Activated T-cell treated with anti-CD3 and anti-CD28 coated beads for 4 hours (primary cell): ENCODE measurements around the gene ATM.
"Not testable (repeated sequence)": the region's sequence is repeated elsewhere in the genome, so short reads cannot be mapped to it uniquely, and the experiment has no call there.

Experiments
- DNase-seq: peaks from one replicate; pipeline ENCODE4 v3.0.0-alpha.2; 2020

ATM gene

DNA sequence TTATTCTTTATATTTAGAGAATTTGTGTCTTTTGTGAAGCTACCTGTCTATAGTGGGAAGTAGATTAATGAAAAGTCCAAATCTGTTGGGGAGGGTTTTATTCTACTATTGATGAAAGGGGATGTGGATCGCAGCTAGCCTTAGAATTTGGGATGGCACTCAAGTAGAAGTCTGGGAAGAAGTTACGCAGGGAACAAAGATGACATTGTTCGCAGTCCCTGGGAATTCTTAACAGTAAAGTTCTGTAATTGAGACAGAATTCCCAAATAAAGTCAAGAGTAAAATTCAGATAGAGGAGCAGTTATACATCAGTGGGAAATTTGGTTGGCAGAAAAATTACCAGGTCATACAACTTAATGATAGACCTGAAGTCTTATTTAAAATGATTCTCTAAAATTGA lies 64.1 kb downstream of the ATM start:
- DNase-seq = no peak

- DNase-seq = not testable (repeated sequence)
Measured at GRCh38 chr11:108289066-108289465, 66.2 kb downstream of the ATM start.

GRCh38 chr11:108289699-108290098 lies 66.8 kb downstream of the ATM start:
- DNase-seq = no peak

GRCh38 chr11:108293229-108293628 lies 70.4 kb downstream of the ATM start:
- DNase-seq = no peak

DNA sequence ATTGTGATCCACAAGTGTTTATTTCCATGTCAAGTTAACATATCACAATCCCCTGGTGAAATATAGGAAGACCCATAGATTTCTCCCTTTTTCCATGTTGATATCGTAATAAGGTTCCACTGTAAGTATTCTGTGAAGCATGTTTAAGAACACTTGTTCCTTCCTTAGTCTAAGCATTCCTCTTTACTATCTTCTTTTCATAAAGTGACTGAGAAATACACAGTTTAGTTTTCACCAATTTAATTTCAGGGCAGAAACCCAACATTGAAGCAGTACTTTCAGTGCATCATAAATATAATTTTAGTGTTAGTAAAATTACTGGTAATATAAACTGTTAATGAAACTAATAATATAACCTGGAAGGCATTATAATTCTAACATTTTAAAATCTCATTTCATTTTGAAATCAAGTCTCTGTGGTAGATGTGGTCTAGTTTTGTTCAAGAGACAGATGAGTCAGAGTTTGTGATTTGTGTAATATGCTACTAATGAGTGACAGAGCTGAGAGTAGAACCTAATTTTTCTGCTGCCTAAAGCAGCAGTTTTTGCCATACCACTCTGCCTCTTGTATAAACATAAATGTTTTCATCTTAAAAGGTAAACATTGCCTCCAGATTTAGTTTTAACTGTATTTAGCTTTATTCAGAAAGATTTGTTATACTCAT lies 79.4 kb downstream of the ATM start:
- no peak for DNase-seq

- DNase-seq = no peak
Measured at GRCh38 chr11:108307751-108308150, 84.9 kb downstream of the ATM start.

DNA sequence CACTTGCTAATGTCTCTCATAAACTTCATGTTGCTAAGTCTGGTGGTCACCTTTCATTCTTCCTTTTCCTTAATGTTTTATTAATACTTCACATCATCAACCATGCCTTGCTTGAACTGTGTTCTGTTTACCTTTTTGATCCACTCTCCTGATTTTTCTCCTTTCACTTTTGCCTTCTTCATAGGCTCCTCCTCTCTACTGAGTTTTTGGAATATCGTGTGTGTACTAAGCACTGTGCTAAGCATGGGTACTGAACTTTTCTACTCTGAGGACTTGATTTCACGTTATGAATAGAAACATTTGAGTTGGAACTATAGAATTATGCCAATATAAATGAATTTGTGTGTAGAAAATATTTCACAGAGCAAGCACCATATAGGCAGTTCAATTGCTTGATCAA lies 90.6 kb downstream of the ATM start:
- no peak for DNase-seq

- DNase-seq = no peak
Measured at GRCh38 chr11:108316061-108316460, 93.2 kb downstream of the ATM start.

DNA sequence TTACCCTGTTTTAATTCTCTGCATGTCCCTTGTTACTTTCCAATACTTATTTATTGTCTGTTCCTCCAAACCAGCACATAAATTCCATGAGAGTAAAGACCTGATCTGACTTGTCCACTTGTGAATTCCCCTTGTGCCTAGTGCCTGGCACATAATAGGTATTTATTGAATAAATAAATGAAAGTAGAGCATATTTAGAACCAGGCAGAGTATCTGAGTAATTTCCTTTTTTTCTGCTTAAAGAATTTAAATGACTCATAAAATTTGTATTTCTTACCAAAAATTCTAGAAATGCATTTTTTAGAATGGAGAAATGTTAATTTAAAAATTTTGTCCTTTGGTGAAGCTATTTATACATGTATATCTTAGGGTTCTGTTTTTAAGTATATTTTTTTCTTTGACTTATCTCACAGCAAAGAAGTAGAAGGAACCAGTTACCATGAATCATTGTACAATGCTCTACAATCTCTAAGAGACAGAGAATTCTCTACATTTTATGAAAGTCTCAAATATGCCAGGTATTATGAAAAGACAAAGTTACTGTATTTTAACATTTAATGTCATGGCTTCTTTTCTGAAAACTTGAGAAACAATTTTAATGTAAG lies 96.8 kb downstream of the ATM start:
- DNase-seq = no peak

- DNase-seq = no peak
Measured at GRCh38 chr11:108322666-108323065, 99.8 kb downstream of the ATM start.

DNA sequence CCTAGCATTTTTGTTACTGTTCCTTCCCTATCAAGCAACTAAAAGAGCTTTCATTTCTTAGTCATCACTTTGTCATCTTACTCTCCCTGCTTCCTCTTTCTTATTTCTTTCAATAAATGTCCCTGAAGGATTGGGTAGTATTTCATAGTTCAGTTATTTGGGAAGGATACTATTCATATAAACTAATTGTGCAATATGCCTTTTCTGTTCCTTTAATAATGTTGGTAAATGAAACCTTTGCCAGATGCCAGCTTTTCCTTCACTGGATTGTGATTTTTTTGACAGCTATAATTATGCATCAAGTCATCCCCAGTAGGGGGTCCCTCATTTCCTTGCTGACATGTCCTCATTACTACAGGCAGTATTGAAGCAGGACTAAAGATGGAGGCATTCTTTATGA lies 101.7 kb downstream of the ATM start:
- DNase-seq = no peak

DNA sequence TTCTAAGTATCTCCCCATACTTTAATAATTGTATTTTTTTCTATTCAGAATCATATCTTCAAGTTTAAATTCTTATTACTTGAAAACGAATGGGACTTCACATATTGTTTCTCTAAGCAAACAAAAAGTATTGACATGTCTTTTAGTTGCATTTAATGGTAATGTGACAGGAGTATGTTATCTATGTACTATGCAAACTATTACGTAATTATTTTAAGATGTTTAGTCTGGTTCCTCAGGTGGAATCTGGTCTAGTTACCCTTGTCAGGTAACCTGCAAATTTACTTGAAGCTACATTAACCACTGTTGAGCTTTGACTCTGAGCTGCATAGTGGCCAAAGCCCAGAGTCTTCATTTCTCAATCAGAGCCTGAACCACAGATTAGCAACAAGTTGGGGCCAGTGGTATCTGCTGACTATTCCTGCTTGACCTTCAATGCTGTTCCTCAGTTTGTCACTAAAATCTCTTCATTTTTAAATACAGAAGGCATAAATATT lies 110.6 kb downstream of the ATM start:
- no peak for DNase-seq

GRCh38 chr11:108338750-108339149 lies 115.9 kb downstream of the ATM start:
- no peak for DNase-seq

- no peak for DNase-seq
Measured at GRCh38 chr11:108340973-108341372, 118.1 kb downstream of the ATM start.

DNA sequence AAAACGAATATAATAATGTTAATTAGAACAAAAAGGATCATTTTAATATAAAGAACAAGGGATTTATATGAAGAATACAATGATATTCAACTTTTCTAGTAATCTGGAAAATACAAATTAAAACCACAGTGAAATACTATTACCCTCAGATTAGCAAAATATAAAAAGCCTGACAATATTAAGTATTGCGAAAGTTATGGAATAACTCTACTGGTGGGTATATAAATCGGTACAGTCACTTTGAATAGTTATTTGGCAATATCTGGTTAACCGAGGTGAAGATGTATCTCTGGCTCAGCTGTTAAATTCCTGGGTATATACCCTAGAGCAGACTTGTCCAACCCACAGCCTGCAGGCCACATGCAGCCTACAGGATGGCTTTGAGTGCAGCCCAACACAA lies 118.8 kb downstream of the ATM start:
- no peak for DNase-seq

DNA sequence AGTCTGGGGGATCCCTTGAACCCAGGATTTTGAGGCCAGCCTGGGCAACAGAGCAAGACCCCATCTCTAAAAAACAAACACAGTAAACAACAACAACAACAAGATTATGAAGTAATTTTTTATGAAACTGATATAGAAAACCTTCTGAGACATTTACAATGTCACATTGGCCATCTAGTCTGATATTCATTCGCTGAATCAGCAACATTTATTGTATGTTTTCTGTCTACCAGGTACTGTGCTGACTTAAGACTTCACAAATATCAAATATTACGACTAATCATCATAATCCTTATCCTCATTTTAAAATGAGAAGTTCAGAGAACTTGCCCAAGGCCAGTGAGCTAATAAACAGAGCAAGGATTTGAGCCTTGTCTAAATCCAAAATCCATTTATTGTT lies 120.8 kb downstream of the ATM start:
- DNase-seq = no peak

- no peak for DNase-seq
Measured at GRCh38 chr11:108345767-108346166, 122.9 kb downstream of the ATM start.

DNA sequence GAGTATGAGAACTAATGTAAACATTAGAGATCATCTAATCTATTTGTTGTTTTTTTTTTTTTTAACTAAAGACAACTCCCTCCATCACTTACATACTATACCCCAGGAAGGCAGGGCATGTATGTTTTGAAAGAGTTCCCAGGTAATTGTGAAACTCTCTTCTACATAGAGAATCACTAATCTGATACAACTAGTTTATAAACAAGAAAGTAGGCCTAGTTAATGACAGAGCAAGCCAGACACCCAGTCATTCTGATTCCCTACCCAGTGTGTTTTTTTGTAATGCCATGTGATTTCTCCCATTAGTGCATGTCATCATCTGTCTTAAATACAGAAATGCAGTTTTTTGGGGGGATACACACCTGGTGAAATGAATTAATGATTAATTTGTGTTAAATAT lies 123.6 kb downstream of the ATM start:
- DNase-seq = no peak

GRCh38 chr11:108351468-108351867 lies 128.6 kb downstream of the ATM start:
- DNase-seq = no peak

DNA sequence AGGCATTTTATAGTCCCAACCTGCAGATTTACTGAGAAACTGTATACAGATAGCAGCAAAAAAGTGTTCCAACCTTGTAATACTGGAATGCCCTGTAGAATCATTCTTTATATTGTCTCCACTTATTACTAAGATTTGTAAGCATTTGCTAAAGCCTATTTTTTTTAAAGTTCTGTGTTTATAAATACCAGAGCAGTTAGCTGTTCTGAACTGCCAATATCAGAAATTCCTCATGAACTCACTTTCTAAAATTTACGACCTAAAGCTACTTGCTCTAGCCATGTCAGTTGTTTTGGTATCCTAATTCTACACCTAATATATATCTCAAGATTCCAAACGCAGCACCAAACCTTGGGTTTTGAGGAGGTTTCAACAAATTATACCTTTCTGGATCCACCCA lies 141.3 kb downstream of the ATM start:
- no peak for DNase-seq

DNA sequence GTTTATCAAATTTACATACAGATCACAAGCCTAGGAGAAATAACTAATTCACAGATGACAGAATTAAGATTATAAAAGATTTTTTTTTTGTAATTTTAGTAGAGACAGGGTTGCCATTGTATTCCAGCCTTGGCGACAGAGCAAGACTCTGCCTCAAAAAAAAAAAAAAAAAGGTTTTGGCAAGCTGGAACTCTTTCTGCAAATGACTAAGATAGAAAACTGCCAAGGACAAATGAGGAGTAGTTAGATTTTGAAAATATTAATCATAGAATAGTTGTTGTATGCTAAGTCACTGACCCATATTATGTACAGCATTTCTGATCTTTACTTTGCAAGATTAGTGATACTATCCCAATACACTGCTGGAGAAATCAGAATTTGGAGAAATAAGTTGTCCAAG lies 145.3 kb downstream of the ATM start:
- no peak for DNase-seq

DNA sequence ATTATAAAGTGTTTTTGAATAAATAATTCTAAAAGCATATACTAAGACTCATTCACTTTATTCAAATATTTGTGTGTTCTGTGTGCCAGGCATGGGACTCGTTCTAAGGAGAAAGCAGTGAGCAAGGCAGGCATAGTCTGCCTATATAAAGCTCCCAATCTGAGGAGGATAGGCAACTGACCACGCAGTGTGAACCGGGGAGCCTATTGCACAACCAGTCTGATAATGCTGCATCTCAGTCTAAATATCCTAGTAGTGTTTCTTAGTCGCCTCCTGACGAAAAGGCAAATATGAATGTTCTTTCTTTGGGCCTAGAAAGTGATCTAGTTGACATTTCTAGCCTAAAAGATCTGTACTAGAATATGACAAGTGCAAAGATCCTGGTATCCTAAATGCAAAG lies 146.2 kb downstream of the ATM start:
- DNase-seq = no peak

- no peak for DNase-seq
Measured at GRCh38 chr11:108370315-108370714, 147.4 kb downstream of the ATM start.

DNA sequence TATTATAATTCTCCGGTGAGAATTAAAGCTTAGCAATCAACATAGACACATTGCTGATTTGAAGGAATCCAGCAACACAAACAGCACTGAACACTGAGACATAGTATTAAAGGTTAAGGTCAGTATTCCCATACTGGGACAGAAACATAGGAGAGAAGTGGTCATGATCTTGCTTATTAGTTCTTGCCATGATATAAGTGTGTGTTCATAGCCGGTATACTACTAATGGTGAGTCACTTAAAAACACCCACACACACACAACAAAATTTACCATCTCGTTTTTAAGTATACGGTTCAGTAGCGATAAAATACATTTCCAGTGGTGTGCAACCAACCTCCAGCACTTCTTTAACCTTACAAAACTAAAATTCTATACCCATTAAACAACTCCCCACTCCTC lies 148.1 kb downstream of the ATM start:
- no peak for DNase-seq

- not testable (repeated sequence) for DNase-seq
Measured at GRCh38 chr11:108373505-108373904, 150.6 kb downstream of the ATM start.
